Nucleus accumbens (tissue), 56 donors: ENCODE data around the gene RABAC1.
A peak's percentile ranks its signal among the peaks of the same experiment; 100 is the strongest.
"Not testable (repeated sequence)": the region's sequence is repeated elsewhere in the genome, so short reads cannot be mapped to it uniquely, and the experiment has no call there.

Experiments used
- DNase-seq, 56 donors: peaks; one replicate each; lab custom pipeline; 2025; lab: John Stamatoyannopoulos, UW

RABAC1 gene

DNA sequence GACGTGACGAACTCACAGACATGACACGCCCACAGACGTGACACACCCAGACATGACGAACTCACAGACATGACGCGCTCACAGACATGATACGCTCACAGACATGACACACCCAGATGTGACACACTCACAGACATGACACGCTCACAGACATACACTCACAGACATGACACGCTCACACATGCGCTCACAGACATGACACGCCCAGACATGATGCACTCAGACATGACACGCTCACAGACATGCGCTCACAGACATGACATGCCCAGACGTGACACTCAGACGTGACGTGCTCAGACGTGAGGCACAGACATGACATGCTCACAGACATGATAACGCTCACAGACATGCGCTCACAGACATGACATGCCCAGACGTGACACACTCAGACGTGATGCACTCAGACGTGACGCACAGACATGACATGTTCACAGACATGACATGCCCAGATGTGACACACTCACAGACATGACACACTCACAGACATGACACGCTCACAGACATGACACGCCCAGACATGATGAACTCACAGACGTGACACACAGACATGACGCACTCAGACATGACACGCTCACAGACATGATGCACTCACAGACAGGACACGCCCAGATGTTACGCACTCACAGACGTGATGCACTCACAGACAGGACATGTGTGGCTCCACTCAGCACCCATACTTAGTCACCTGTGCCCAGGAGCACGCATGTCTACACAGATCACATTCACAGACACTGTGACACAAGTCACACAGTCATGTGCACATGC is 39.0 kb downstream of the RABAC1 start:
- no peak for DNase-seq

DNA sequence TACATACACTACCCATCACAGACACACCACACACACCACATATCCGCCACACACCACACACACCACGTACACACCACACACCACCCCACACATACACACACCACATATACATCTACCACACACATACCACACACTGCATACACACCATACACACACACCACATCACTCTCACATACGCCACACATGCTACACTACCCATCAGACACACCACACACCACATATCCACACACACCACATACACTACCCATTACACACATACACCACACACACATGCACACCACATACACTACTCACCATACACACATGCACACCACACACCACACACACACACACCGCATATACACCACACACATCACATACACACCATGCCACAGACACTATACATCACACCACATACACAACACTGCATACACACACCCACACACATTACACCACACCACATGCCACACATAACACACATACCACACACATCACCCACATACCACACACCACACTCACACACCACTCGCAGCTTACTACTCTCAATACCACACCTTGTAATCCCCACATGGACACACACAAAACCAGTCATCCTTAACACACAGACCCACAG is 40.4 kb downstream of the RABAC1 start:
- DNase-seq: no peak

DNA sequence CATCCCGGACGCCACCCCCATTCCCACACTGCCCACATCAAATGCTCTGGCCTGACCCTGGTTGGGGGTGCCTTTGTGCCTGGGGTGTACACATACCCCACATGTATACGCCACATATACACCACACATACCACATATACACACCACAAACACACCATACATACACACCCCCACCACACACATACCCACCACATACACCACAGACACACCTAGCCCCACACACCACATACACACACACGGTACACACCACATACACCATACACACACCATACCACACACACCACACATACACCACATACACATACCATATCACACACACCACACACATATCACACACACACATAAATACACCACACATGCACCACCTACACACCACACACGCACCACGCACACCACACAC is 41.0 kb downstream of the RABAC1 start:
- no peak for DNase-seq

DNA sequence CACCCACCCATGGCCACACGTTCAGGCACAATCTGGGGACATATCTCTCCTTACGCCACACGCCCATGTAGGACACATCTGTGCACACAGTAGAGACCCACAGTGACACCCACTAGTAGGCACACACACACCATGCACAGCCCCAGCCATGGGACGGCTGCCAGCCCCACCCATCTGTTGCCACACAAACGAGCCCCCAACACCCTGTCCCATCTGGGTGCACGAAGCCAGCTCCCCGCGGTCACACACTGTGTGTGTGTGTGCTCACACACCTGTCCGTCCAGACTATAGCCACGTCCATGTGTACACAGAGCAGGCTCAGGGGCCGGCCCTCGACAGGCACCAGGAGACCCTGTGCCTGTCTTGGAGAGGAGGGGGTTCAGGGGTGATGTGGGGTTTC is 41.4 kb downstream of the RABAC1 start:
- no peak for DNase-seq

DNA sequence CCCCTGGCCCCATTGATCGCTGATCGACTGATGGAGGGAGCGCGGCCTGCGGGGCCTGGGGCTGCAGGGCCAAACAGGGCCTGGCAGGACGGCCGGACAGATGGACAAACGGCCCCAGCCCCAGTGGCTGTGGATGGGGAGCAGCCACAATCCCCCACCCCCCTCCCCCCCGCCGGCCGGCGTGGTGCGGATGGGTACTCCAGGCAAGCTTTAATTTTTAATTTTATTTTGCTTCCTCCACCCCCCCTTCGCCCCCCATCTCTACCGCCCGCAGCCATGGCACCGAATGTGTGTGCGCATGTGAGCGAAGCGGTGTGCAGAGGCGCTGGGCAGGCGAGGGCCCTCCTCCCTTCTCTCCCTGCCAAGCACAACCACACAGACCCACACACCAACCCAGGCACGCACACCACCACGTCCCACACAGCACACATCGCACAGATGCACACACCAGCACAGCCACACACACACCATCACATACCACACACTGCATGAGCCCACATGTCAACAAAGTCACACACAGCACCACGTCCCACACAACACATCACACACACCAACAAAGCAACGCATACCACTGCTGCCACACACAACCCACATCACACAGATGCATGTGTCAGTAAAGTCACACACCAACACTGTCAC is 43.2 kb downstream of the RABAC1 start:
- DNase-seq: no peak

DNA sequence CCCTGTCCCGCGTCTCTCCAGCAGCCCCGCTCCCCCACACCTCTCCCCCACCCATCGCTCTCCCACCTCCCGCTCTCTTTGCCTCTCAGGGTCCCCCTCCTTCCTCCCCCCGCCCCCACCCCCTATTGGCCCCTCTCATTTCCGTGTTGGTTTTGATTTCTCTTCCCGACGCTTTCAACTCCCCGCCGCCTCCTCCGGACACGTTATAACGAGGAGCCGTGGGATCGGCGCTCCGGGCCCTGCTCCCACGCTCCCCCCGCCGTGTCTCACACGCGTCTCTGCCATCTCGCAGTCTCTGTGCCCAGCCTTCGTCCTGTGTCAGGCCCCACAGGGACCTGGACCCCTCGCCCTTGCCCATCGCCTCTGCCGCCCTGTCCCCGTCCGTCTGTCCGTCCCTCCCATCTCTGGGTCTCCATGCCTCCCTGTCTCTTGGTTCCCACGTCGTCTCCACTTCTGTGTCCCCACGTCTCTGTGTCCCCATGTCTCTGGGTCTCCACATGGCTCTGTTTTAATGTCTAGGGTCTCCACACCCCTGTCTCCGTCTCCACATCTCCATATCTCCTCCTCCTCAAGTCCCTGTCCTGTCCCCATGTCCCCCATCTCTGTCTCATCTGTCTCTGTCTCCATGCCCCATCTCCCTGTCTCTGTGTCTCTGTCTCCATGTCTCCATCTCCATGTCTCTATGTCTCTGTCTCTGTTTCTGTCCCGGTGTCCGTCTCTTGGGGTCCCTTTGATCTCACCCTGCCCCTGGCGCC is 43.9 kb downstream of the RABAC1 start:
- no peak for DNase-seq

DNA sequence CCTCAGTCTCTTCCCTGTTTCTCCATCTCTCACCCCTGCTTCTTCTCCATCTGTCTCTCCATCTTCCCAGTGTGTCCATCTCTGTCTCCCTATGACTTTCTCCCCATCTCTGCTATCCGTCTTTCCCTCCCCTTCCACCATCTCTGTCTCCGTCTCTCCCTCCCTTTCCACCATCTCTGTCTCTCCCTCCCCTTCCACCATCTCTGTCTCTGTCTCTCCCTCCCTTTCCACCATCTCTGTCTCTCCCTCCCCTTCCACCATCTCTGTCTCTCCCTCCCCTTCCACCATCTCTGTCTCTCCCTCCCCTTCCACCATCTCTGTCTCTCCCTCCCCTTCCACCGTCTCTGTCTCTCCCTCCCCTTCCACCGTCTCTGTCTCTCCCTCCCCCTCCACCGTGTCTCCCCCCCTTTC is 44.7 kb downstream of the RABAC1 start:
- not testable (repeated sequence) for DNase-seq

DNA sequence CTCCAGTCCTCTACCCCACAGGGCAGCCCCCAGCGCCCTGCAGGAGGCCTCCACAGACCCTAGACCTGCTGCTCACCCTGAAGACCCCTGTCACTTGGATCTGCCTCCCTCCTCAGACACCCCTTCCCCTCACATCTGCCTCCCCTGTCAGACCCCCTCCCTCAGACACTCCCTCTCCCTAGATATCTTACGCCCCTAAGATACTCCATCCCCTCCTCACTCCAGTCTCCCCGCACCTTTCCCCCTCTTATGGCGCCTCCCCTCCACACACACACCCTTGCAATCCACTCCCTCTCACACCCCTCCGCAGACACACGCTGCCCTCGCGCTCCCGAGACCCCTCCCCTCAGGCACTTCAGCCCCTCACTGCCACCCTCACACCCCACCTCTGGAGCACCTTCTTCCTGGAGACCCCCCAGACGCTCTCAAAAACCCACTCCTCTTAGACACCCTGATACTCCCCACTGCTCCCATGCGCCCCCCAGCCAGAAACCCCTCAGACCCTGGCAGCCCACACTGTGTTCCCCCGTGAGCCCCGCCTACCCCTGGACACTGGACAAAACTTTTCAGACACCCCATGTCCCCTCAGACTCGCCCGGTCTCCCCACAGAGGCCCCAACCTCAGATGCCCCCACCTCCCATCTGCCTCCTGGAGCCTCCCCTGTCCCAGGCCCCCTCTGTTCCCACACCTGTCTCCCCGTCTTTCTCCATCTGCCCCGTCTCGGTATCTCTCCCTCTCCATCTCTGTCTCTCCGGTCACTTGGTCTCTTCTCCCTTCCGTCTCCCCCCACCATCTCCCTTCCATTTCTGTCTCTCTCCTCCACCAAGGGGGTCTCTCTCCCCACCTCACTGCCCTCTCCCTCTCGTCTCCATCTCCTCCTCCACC is 45.3 kb downstream of the RABAC1 start:
- no peak for DNase-seq

DNA sequence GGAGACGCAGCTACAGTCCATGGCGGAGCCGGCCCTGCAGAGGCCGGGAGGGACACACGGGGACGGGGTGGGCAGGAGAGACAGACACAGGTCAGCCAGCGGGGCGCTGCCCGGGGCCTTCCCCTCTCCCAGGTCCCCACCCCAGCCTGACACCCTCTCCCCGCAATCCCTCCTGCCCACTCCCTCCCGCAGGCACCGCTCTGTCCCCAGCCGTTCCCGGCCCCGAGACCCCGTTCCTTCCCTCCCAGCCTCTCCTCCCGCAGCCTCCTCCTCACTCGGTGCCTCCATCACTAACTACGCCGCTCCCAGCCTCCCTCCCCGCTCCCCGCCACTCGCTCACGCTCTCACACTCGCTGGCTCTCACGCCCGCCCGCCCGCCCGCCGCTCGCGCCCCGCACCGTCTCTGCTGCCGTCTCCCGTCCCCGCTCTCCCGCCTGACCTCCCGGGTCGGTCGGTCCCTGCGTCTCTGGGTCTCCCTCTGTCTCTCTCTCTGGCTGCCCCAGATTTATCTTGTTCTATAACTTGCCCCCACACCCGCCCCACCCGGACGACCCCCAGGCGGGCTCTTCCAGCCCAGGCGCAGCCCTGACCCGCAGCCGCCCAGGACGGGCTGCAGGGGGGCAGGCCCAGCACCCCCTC is 46.1 kb downstream of the RABAC1 start:
- peak in 1 of 56 donors; percentile 19 for DNase-seq

DNA sequence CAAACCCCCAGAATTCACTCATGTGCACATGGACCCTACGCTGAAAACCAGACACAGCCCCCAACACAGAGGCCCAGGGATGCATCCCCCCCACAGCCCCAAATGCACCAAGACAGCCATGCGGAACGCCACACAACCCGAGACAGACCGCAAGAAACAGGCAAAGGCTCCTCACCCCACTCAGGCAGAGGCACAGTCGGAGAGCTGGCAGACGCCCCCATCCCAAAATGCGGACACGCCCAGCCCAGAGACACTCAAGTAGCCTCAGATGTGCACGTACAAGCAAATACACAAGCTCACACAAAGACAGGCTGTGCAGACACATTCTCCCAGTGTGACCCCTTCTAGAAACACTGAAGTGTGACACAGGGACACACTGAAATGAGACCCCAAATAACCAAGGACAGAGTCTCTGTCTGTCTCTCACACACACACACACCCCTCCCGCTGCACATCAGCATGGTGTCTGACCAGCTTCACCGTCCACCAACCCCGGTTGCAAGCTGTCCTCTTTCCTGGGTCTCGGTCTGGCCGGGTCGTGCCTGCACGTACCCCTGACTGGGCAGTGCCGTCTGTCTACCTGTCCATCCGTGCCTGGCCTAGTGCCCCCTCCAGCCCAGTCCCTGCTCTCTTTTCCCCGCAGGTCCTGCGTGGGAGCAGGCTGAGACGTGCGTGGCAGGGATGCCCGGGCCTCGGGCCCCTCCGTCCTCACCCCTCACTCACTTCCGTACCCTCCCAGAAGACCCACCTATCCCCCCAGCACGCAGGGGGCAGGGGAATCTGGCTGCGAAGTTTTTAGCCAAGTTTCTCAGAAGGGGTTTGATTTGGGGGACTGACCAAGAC is 47.0 kb downstream of the RABAC1 start:
- no peak for DNase-seq

DNA sequence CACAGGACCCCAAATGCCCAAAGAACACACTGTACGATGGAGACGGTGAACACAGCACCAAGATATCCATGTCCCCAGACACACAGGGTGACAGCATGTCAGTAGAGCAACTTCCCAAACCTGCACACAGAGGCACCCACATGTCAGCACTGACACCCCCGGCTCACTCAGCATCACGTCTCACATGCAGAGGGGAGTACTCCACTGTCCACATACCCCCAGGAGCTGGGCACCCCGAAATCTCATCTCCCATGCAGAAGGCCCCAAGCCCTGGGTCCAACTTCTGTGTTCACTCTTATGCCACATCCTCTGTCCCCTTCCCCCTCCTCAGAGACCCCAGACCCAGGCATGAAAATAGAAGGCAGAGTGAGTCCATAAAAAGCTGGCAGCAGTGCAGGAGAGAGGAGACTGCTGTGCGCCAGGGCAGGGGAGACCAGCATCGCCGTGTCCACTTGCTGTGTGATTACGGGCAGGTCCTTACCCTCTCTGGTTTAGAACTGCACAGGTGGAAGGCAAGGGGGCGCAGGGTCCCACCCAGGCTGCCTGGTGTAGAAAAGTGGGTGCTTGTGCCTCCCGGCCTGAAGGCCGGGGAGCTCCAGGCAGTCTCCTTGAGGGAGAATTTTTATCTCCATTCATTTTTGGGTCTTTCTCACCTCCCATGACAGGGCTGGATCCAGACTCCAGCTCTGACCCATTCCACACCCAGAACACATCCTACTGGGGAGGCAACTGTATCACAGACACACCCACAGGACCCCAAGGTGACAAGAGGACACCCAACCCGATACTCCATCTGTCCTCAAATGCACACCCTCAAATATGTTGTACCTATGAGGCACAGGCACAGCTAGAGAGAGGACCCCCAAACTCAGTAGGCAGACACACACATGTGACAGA is 47.9 kb downstream of the RABAC1 start:
- DNase-seq: no peak

DNA sequence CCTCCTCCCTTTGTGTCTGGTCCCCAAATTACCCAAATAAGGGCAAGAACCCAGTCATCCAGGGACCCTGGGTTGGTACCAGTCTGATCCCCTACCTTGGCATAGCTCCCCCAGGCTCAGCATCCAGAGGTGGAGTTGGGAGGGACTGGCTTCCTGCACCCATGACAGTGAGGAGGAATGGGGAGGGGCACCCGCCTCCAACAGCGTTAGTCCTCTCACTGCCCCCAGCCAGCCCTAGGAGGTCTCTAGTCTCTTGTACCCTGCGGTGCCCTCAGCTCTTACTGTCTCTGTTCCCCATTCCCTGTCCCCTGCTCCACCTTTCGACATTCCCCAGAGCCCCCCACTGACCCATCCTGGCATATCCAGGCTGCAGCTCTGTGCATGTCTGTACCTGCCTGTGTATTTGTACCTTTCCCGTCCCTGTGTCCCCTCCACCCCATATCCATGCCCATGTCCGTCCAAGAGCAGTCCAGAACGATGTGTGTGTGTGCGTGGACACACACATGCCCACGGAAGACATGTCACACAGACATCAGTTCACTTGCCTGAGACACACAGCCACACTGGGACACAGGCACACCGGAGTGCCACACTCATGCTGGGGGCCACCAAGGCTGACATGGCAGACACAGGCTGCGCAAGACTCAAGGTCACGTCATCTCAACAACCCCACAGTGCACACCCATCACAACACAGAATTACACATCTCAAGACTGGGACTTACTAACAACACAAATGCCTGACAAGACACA is 48.7 kb downstream of the RABAC1 start:
- no peak for DNase-seq

DNA sequence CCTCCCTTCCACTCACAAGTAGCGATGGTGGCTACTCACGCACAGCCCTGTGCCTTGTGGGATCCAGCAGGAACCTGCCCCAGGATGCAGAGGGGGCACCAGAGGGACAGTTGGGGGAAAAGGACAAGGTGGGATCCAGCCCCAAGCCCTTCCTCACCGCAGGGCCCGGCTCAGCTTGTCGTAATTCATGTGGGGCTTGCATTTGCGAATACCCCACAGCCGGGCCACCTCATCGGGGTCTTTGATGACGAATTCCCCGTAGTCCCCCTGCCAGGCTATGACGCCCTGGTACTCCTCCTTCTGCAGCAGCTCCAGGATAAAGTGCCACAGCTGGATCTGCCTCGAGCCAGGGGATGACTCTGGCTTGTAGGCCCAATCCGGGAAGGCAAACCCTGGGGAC is 49.4 kb downstream of the RABAC1 start:
- DNase-seq: no peak

DNA sequence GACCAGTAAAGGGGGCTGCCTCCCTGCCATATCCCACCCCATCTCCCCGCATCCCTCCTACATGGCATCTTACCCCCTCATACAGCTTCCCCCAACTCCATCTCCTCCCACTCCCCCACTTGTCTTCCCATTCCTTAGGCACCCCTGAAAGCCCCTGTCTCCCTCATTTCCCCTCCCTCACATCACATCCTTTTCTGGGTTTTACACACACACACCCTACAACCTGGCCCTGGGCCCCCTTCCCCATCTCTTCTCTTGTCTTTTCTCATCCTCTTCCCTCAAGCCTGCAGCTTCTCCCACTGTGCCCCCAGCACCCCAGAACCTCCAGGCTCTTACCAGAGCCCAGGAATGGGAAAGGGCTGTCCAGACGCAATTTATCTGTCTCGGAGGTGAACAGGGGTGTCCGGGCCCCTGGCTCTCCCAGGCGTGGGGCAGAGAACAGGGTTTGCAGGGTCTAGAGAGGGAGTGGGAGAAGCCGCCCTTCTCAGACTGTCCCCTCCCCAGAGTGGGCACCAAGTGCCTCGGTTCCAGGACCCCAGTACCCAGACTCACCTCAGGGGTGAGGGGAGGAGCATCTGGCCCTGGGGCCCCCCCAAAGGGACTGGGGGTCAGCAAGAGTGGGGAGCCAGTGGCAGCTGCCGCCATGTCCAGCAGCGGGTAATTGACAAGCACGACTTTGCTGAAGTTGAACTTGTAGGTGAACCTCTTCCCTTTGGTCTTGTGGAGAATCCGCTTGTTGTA is 50.2 kb downstream of the RABAC1 start:
- no peak for DNase-seq

DNA sequence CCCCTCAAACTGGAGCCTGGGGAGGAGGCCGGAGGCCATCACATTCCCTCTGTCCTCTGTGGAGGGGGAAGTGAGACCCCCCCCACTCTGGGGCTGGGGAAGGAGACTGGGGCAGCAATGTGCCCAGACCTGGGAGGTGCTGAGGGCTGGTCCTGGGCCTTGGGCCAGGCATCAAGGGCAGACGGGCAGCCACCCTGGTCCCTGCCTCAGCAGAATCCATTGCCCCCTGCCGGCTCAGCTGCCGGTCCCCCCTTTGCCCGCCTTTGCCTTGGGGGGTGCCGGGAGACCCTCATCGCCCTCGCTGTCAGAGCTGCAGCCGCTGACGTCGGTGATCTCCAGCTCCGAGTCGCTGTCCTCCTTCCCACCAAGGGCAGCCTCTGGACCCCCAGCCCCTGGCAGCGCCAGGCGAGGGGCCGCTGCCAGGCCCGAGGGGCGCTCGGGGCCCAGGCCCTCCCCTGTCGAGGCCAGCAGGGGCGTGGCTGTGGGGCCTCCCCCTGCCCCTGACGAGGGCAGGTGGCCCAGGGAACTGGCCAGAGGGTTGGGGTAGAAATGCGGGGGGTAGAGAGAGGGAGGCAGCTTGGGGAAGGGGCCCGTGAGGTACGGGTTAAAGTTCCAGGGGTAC is 51.0 kb downstream of the RABAC1 start:
- DNase-seq: no peak
